GM19328 (cell line): ENCODE data around the gene HK2.
"Not testable (repeated sequence)": the region's sequence is repeated elsewhere in the genome, so short reads cannot be mapped to it uniquely, and the experiment has no call there.

ENCODE experiments used
- ATAC-seq: cut with Tn5 transposase; IDR thresholded peaks from one replicate; pipeline ENCODE4 v1.9.1; 2021; ENCODE audit warnings: mild to moderate bottlenecking, moderate library complexity; ENCODE audit not compliant: unreplicated experiment

Gene HK2

GRCh38 chr2:74833418-74834233, at the start of gene HK2:
Gene HK2 (plus strand): TSS chr2:74834127. CDS start chr2:74834581, 454 bp downstream.
- ATAC-seq: peak; percentile 80

- ATAC-seq: no peak
Measured at GRCh38 chr2:74789271-74789670, 44.7 kb upstream of the HK2 start.

DNA sequence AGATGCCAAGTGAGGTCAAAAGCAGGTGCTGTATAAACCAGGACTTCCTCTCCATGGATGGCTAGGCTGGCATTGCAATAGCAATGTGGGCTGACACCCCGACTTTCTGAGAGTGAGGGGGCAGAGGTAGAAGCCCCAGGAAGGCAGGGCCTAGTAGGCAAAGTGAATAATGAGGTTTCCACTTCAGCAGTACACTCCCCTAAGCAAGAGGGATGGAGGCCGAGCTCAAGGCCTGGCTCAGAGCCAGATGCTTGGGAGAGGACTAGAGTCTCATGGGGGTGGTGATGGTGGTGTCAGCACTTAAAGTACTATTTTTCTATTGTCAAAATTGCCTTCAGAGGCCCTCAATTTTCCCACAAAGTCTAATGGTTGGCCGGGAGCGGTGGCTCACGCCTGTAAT, 41.6 kb upstream of the HK2 start:
- no peak for ATAC-seq

GRCh38 chr2:74794878-74795277, 39.0 kb upstream of the HK2 start:
- not testable (repeated sequence) for ATAC-seq

- no peak for ATAC-seq
Measured at GRCh38 chr2:74806355-74806839, 27.5 kb upstream of the HK2 start.

DNA sequence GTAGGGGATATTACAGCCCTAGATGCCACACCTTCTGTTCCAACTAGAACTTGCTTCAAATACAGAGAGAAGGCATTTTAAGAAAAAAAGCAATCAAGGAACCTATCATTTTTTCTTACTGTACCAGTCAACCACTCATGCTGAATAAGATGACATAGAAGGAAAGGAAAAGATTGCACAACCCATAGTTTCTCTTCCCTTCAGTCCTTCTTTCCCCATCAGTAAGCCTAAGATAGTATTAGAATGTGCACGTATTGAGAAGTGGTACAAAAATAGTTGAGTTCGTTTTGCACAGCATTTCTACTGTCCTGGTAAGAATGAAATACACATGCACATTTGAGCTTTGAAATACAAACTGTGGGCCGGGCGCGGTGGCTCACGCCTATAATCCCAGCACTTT, 27.0 kb upstream of the HK2 start:
- no peak for ATAC-seq

DNA sequence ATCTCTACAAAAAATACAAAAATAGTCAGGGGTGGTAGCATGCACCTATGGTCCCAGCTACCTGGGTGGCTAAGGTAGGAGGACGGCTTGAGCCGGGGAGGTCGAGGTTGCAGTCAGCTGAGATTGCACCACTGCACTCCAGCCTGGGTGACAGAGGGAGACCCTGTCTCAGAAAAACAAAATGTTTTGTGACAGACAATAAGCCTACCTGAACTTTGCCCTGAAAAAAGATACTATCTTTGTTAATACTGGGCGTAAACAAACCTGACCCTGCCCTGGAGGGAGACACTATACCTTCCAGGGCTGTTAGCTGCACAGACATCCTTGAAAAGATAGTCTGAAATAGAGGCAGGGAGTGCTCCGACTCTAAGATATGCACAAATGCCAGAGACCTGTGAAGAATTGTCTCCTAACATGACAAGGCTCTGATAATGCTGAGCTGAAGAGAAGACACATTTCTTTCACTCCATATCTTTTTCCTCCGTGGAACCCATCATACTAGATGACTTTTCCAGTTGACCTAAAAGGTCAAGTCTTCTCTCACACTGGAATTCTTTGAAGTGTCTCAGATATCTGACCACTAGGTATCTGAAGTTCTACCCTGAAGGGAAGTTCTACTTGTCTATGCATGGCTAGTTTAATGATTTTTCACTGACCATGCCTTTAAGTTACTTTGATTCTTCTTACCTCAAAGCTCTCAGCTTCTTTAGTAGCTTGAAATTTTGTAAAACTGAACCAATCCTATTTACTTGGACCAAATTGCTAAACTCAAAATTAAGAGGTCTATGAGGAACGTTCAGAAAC, 20.9 kb upstream of the HK2 start:
- no peak for ATAC-seq

DNA sequence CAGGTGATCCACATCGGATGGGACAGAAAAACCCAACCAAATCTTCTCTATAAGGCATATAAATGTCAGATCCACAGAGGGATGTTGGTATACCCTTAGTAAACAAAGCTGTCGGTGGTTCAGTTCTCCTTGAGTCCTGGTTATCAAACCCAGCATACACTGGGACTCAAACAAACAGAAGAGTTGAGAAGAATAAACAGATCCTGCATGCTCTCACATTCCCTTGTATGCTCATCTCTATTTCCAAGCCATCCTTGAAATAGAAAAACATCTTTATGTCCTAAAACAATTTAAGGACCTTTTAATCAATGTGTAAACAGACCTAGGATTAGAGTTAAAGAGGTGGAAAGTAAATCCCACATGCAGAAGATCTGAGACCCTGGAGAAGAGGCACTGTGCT, 19.8 kb upstream of the HK2 start:
- no peak for ATAC-seq

DNA sequence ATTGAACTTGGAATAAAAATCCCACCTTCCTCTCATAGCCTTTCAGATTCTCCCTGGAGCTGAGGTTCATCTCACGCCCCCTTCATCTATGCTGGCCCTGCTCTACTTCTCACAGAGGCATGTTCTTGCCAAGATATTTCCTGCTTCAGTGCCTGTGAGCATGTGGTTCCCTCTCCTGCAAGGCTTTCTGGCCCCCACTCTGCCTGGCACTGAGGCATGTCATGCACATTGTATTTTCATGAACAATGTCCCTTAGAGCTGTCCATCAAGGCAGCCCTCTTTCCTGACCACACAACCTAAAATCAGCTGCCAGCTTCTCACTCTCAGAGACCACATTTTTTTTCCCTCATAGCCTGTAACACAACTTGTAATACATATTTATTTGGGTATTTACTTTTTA, 18.0 kb upstream of the HK2 start:
- no peak for ATAC-seq

DNA sequence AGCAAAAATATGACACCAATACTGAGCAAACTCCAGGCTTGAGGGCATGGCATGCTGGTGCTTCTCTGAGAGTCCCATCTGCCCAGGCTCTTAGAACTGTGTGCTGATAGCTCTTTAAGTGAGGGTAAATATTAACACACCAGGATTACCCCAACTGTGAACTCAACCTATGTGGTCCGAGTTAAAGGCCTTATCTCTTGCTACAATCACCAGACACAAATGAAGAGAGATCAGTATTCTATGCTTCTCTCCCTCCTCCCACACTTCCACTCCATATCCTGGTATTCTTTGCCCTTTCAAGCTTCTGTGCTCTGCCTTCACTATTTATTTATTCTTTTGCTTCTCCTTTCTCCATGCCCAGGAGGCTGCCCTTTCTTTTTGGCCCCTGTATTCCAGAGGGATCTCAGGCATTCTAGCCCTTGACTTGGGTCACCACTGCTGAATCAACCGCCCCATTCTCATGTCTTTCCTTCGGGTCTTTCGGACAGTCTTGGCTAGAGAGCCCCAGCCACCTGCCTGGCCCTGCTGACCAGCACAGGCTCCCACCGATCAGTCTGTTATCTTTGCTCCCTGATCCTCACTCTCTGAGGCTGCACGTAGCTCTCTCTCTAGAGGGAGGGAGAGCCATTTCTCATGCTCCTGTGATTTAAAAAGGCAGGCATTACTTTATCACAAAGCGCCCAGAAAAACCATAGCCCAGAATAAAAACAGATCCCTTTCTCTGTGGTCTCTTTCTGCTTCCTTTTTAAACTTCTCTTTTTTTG, 17.2 kb upstream of the HK2 start:
- ATAC-seq: no peak

DNA sequence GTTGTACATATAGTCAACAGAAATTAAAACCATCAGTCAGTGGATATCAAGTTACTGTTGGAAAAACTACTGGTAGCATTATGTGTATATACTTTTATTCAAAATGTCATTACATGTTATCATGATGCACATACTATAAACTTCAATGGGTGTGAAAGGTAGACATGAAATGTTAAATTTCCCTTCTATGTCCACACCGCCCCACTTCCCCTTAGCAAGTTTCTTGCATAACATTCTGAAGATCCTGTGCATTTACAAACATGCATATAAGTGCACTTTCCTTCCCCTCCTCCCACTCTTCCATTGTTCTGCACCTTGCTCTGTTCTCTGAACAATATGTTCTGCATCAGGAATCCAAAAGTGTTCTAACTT, 16.6 kb upstream of the HK2 start:
- no peak for ATAC-seq

- no peak for ATAC-seq
Measured at GRCh38 chr2:74819702-74820101, 14.2 kb upstream of the HK2 start.

- ATAC-seq: no peak
Measured at GRCh38 chr2:74821177-74822126, 12.5 kb upstream of the HK2 start.

DNA sequence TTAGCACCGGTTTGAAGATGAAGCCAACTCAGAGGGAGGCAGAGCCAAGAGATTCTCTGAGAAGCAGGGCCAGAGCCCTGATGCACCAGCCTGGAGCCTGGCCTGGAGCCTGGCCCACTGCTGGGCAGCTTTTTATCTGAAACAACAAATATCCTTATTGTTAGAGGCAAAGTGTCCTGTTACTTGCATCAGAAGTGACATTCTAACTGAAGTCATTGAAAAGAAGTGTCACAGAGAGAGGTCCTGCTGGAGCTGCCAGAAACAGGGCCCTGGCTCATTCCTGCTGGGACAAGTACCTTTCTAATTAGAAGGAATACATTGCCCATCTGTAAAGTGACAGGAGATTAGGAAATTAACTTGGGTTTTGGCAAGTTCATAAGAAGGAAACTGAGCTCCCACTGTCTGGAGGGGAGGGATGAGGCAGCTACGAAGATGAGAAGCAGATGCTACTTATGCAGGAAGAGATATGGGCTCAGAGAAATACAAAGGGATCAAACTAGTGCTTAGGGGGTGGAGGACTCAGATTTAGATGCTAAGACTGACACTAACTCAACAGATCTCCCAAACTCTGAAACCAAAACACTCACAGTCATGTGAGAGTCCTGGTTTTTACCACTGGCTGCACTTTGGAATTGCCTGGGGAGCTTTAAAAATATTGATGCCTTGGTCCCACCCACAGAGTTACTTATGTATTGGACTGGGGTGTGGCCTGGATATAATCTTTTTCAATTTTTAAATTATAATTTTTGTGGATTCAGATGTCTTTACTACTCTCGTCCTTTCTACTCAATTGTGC, 11.0 kb upstream of the HK2 start:
- ATAC-seq: no peak

GRCh38 chr2:74824679-74825078, 9.2 kb upstream of the HK2 start:
- no peak for ATAC-seq

- no peak for ATAC-seq
Measured at GRCh38 chr2:74828543-74828942, 5.4 kb upstream of the HK2 start.

DNA sequence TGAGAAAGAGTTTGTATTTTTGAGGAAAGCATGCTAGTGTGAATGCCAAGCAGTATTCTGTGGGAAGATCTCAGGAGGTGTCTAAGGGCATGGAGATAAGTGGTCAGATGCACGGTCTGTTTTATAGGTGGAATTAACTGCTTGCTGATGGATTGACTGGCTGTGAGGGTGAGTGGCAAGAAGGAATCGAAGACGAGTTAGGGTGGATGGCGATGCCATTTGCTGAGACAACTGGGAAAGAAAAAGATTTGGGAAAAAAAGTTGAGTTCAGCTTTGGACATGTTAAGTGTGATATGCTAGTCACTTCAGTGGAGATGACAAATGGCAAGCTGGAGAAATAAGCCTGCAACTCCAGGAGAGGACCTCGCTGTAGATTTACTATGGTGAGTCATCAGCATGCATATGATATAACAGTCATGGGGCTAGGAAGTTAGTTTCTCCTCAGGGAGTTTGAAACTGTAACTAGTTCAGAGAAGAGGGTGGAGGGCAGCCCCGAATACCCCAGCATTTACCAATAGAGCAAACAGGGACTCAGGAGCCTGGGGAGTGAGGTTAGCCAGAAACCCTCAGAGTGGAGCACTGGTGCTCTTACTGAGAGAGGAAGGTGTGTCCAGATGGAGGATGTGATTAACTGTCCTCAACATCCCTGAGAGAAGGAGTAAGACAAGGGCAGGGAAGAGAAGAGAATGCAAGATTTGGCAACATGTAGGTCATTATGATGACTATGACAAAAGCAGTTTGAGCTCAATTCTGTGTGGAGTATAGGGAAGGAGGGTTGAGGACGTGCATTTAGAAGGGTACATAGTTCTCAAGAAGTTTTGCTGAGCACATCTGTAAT, 2.0 kb upstream of the HK2 start:
- no peak for ATAC-seq

- peak; percentile 5 for ATAC-seq
Measured at GRCh38 chr2:74834234-74834791, 386 bp downstream of the HK2 start.
